SK-N-SH (cell line): ENCODE results near the gene SNX9. TPM values are rescaled to one million over a fixed set of nuclear protein-coding genes. Genes with fewer than 3 reads are reported as not detected.

Source experiments
- CTCF ChIA-PET: fragments of 300-600, 350-600 bp; formaldehyde crosslinking; extraction: SDS; loops from one replicate; lab custom pipeline; 2021; lab: Yijun Ruan, JAX
- POLR2A ChIA-PET: fragments of 350-600 bp; sonication (Branson Sonifier 250); formaldehyde crosslinking; extraction: SDS; loops from one replicate; lab custom pipeline; 2020; ENCODE audit warnings: antibody characterized with exemption, inconsistent platforms; lab: Yijun Ruan, JAX
- DNase-seq: peaks from one replicate; pipeline ENCODE4 v3.0.0; 2012
- H2AFZ ChIP-seq: fragments of 200-600 bp; sonication (generic); 2 replicates; pipeline ENCODE4 v1.8.1; 2016; ENCODE audit warnings: antibody characterized with exemption, mild to moderate bottlenecking, low read depth
- H3F3A ChIP-seq: fragments of 200-600 bp; sonication (generic); replicated peaks from 2 replicates; pipeline ENCODE3; 2016; ENCODE audit warnings: antibody characterized with exemption, mild to moderate bottlenecking; ENCODE audit not compliant: insufficient read depth
- H3K27ac ChIP-seq, 2 experiments: fragments of 200-500 bp in 1 of 2; fragments of 200-600 bp in 1 of 2; sonication (Bioruptor generic) in 1 of 2; sonication (generic), shearing (Covaris generic) in 1 of 2; 2 replicates each; pipeline versions ENCODE4 v1.5.1 to v1.6.1; 2014 to 2016; ENCODE audit warnings: low read depth in 2 of 2, inconsistent platforms in 1 of 2, low read length in 1 of 2, mild to moderate bottlenecking in 1 of 2, mixed read lengths in 1 of 2
- H3K27me3 ChIP-seq: fragments of 200-600 bp; sonication (generic), shearing (Covaris generic); 2 replicates; pipeline ENCODE4 v1.6.1; 2016; ENCODE audit warnings: mixed run types; ENCODE audit not compliant: insufficient read depth
- H3K36me3 ChIP-seq, 2 experiments: fragments of 200-500 bp in 1 of 2; fragments of 200-600 bp in 1 of 2; sonication (Bioruptor generic) in 1 of 2; sonication (generic) in 1 of 2; replicated peaks in 1 of 2; 2 replicates each; pipeline versions ENCODE3 to v1.5.1; 2014 to 2016; ENCODE audit warnings: low read length in 1 of 2, mild to moderate bottlenecking in 1 of 2; ENCODE audit not compliant: insufficient read depth in 2 of 2, control insufficient read depth in 1 of 2
- H3K4me1 ChIP-seq, 2 experiments: fragments of 200-500 bp in 1 of 2; fragments of 200-600 bp in 1 of 2; sonication (Bioruptor generic) in 1 of 2; sonication (generic), shearing (Covaris generic) in 1 of 2; 2 replicates each; pipeline versions ENCODE4 v1.5.1 to v1.6.1; 2014 to 2016; ENCODE audit warnings: low read depth in 1 of 2, low read length in 1 of 2, mixed run types in 1 of 2; ENCODE audit not compliant: insufficient read depth in 2 of 2, control insufficient read depth in 1 of 2
- H3K4me2 ChIP-seq: fragments of 200-600 bp; sonication (generic), shearing (Covaris generic); 2 replicates; pipeline ENCODE4 v1.6.1; 2017; ENCODE audit warnings: mixed run types
- H3K4me3 ChIP-seq, 2 experiments: fragments of 200-500 bp in 1 of 2; fragments of 200-600 bp in 1 of 2; sonication (Bioruptor generic) in 1 of 2; sonication (generic), shearing (Covaris generic) in 1 of 2; 2 replicates each; pipeline versions ENCODE4 v1.5.1 to v1.8.1; 2014 to 2016; ENCODE audit warnings: low read depth in 2 of 2, inconsistent platforms in 1 of 2, low read length in 1 of 2, mild to moderate bottlenecking in 1 of 2, mixed read lengths in 1 of 2, moderate library complexity in 1 of 2
- H3K79me2 ChIP-seq: fragments of 200-600 bp; sonication (generic); 2 replicates; pipeline ENCODE4 v1.8.1; 2017; ENCODE audit warnings: mild to moderate bottlenecking; ENCODE audit not compliant: insufficient read depth
- H3K9ac ChIP-seq: fragments of 200-600 bp; sonication (generic); 2 replicates; pipeline ENCODE4 v1.6.1; 2017; ENCODE audit warnings: mixed run types
- H3K9me2 ChIP-seq: fragments of 200-600 bp; sonication (generic); 2 replicates; pipeline ENCODE4 v1.6.1; 2017; ENCODE audit warnings: mixed run types
- H3K9me3 ChIP-seq: fragments of 200-600 bp; sonication (generic); 2 replicates; pipeline ENCODE4 v1.6.1; 2017; ENCODE audit warnings: mixed run types, mild to moderate bottlenecking, moderate library complexity
- H4K20me1 ChIP-seq: fragments of 200-600 bp; sonication (generic); 2 replicates; pipeline ENCODE4 v1.6.1; 2017; ENCODE audit warnings: mild to moderate bottlenecking, mixed run types; ENCODE audit not compliant: insufficient read depth
- ELF1 ChIP-seq: IDR thresholded peaks from 2 replicates; pipeline ENCODE4 v1.4.0; 2012
- FOSL2 ChIP-seq: IDR thresholded peaks from 2 replicates; pipeline ENCODE4 v1.4.0; 2012; ENCODE audit warnings: low read depth, mild to moderate bottlenecking, moderate library complexity, borderline replicate concordance
- POLR2AphosphoS5 ChIP-seq: IDR thresholded peaks from 2 replicates; pipeline ENCODE4 v1.6.1; 2012; ENCODE audit warnings: low read depth, low read length
- RAD21 ChIP-seq: IDR thresholded peaks from 2 replicates; pipeline ENCODE4 v1.6.1; 2012; ENCODE audit warnings: mild to moderate bottlenecking, low read length
- RCOR1 ChIP-seq: fragments of 150-350 bp; IDR thresholded peaks from 2 replicates; pipeline ENCODE4 v1.6.1; 2017; ENCODE audit warnings: antibody characterized with exemption, low read length
- RFX5 ChIP-seq: IDR thresholded peaks from 2 replicates; pipeline ENCODE4 v1.6.1; 2012; ENCODE audit warnings: mild to moderate bottlenecking, improper control_type of control experiment, low read length
- SIN3A ChIP-seq: IDR thresholded peaks from 2 replicates; pipeline ENCODE4 v1.6.1; 2012; ENCODE audit warnings: low read depth, mild to moderate bottlenecking, low read length, moderate library complexity, borderline replicate concordance
- SMC3 ChIP-seq: IDR thresholded peaks from 2 replicates; pipeline ENCODE4 v1.6.1; 2012; ENCODE audit warnings: low read depth, low read length, improper control_type of control experiment
- TCF12 ChIP-seq: IDR thresholded peaks from 2 replicates; pipeline ENCODE4 v1.4.0; 2012
- YY1 ChIP-seq: IDR thresholded peaks from 2 replicates; pipeline ENCODE4 v1.4.0; 2012; ENCODE audit warnings: low read depth, mild to moderate bottlenecking
- ZBTB33 ChIP-seq: IDR thresholded peaks from 2 replicates; pipeline ENCODE4 v1.4.0; 2012; ENCODE audit warnings: low read depth, borderline replicate concordance
- WGBS: methylation state at CpG from one replicate; pipeline ENCODE4 v1.1.6; 2017; ENCODE audit warnings: low lambda C conversion rate; 5-methylcytosine and 5-hydroxymethylcytosine counted together
- polyA plus RNA-seq, 3 experiments: library from polyadenylated mRNA; depleted of rRNA; stranded (reverse); fragments of >200 nt; gene quantifications; 2 replicates each; pipeline ENCODE4 v1.2.3, GENCODE V29; 2012
- TF ChIP-seq, protein P1 (sequence below): IDR thresholded peaks from 2 replicates; pipeline ENCODE4 v1.4.0; 2012; ENCODE audit warnings: low read depth
- TF ChIP-seq, protein P2 (sequence below): fragments of 150-350 bp; IDR thresholded peaks from 2 replicates; pipeline ENCODE4 v1.6.1; 2017; ENCODE audit warnings: antibody characterized with exemption, low read length, low read depth, borderline replicate concordance
- TF ChIP-seq, protein P3 (sequence below): IDR thresholded peaks from 2 replicates; pipeline ENCODE4 v1.4.0; 2012; ENCODE audit warnings: low read depth, borderline replicate concordance
- TF ChIP-seq, protein P4 (sequence below): IDR thresholded peaks from 2 replicates; pipeline ENCODE4; 2012

Gene SNX9
- polyA plus RNA-seq, 1 of the 3 experiments (the other 2 are of a cell fraction) = 31.6 TPM

DNA sequence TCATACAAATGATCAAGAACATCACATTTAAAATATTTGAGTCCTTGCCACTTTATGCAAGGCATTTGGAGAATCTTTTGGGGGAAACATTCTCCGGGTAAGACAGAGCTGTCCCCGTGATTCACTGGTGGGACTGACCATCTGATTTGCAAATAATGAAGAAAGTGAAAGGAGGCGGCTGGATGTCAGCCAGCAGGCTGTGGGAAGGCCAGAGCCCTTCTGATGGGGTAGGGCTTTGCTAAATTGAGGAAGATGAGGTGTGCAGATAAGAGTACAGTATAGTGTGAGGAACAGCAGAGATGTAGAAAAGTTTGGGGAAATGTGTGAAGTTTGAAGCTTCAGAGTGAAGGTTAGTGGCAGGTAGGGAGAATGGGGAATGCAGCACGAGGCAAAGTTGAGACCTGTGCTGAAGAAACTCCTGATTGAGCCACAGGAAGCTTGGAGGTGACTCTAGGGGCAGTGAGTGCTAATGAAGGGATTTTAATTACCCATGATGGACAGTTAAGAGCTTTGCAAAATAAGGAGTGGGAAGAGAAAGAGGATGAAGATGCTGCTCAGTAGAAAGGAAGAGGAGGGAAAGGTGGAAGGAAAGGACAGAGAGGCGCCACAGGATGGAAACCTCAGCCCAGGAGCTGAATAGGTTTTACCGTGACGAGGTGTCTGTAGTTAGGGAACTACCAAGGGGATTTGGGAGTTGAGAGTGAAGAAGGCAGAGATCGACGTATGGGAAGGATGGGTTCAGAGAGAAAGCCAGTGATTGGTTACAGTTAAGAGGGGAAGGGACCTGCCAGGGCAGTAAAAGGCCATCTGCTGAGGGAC, 68.7 kb downstream of the SNX9 start:
- no peak for DNase-seq
- H3K79me2 ChIP-seq = peaks cover 3% of the 10 kb centered on the region; the same call in 1 of the 2 replicates
- ChIA-PET CTCF (interaction anchor here (0.8 to 1.4 kb wide), 2 partner anchors 19 to 149 kb away, joined by 3 to 8 read pairs; no protein-coding TSS in a partner anchor), POLR2A (no interaction called here)
- H3K27ac ChIP-seq = no peak overlapping the region
- no peak for TF ChIP-seq TCF12
- TF ChIP-seq, protein P1, sequence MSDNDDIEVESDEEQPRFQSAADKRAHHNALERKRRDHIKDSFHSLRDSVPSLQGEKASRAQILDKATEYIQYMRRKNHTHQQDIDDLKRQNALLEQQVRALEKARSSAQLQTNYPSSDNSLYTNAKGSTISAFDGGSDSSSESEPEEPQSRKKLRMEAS = no peak
- no peak for TF ChIP-seq FOSL2
- no peak for TF ChIP-seq YY1
- TF ChIP-seq, protein P2, sequence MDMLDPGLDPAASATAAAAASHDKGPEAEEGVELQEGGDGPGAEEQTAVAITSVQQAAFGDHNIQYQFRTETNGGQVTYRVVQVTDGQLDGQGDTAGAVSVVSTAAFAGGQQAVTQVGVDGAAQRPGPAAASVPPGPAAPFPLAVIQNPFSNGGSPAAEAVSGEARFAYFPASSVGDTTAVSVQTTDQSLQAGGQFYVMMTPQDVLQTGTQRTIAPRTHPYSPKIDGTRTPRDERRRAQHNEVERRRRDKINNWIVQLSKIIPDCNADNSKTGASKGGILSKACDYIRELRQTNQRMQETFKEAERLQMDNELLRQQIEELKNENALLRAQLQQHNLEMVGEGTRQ = no peak
- TF ChIP-seq SIN3A = no peak
- no peak for TF ChIP-seq ELF1
- TF ChIP-seq RCOR1 = no peak
- TF ChIP-seq, protein P3, sequence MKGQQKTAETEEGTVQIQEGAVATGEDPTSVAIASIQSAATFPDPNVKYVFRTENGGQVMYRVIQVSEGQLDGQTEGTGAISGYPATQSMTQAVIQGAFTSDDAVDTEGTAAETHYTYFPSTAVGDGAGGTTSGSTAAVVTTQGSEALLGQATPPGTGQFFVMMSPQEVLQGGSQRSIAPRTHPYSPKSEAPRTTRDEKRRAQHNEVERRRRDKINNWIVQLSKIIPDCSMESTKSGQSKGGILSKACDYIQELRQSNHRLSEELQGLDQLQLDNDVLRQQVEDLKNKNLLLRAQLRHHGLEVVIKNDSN = no peak
- no peak for TF ChIP-seq RAD21
- no peak for TF ChIP-seq ZBTB33
- TF ChIP-seq, protein P4, sequence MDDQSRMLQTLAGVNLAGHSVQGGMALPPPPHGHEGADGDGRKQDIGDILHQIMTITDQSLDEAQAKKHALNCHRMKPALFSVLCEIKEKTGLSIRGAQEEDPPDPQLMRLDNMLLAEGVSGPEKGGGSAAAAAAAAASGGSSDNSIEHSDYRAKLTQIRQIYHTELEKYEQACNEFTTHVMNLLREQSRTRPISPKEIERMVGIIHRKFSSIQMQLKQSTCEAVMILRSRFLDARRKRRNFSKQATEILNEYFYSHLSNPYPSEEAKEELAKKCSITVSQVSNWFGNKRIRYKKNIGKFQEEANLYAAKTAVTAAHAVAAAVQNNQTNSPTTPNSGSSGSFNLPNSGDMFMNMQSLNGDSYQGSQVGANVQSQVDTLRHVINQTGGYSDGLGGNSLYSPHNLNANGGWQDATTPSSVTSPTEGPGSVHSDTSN = no peak
- no peak for TF ChIP-seq POLR2AphosphoS5
- TF ChIP-seq RFX5 = no peak
- TF ChIP-seq SMC3 = no peak
- no peaks in the 10 kb centered on the region for H4K20me1 ChIP-seq
- 98% methylated on average over 9 of the region's 9 CpGs for WGBS
- H2AFZ ChIP-seq = no peak overlapping the region
- peaks cover 3% of the 10 kb centered on the region for H3F3A ChIP-seq
- no peaks in the 10 kb centered on the region for H3K9me3 ChIP-seq
- H3K4me3 ChIP-seq = no peak overlapping the region
- H3K4me1 ChIP-seq = peaks cover 0 to 2% of the 10 kb centered on the region in 2 experiments; a peak in 1 of 4 replicates
- no peak overlapping the region for H3K9ac ChIP-seq
- H3K4me2 ChIP-seq = no peak overlapping the region
- H3K36me3 ChIP-seq = peaks cover 15 to 29% of the 10 kb centered on the region in 2 experiments
- no peaks in the 10 kb centered on the region for H3K9me2 ChIP-seq
- H3K27me3 ChIP-seq = no peaks in the 10 kb centered on the region
